Measurements from ENCODE around the gene USP12. TPM values are rescaled to one million over a fixed set of nuclear protein-coding genes. Genes with fewer than 3 reads are reported as not detected.

Gene USP12
- total RNA-seq, 1 experiment from 2014 or later = 26.1 TPM

DNA sequence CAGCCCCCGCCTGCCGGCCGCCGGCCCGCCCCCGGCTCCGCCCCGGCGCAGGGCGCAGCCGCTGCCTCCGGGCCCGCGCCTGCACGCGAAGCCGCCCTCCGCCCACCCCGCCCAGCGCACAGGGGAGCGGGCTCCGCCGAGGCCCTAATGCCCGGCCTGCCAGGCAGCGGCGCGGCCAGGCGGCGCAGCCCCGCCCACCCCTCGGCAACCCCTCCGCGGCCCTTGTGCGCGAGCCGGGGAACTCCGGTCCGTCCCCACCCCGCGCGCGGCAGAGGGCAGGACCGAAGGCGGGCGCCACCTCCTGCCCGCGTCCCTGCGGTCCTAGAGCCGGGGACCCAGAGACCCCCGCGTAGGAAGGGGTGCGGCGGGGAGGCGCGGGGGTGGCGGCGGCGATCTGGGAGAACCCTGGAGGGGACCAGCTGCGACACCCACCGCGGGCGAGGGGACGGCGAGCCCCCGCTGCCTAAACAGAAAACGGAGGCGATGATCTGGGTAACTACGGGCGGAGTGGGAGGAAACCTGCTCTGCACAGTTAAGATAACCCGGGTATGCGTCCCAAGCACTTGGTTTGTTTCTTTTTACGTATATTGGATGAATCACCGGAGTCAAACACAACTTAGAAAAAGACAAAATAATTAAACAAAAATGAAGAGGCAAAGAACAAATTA, 350 bp upstream of the USP12 start (continued):
- TF ChIP-seq, protein P1, sequence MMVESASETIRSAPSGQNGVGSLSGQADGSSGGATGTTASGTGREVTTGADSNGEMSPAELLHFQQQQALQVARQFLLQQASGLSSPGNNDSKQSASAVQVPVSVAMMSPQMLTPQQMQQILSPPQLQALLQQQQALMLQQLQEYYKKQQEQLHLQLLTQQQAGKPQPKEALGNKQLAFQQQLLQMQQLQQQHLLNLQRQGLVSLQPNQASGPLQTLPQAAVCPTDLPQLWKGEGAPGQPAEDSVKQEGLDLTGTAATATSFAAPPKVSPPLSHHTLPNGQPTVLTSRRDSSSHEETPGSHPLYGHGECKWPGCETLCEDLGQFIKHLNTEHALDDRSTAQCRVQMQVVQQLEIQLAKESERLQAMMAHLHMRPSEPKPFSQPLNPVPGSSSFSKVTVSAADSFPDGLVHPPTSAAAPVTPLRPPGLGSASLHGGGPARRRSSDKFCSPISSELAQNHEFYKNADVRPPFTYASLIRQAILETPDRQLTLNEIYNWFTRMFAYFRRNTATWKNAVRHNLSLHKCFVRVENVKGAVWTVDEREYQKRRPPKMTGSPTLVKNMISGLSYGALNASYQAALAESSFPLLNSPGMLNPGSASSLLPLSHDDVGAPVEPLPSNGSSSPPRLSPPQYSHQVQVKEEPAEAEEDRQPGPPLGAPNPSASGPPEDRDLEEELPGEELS (CRISPR knock-in tag; IDR thresholded peaks at IDR 0.05) = peak; percentile 67; the same call in 1 of the 2 replicates
- TF ChIP-seq SP1 (CRISPR knock-in tag; conservative IDR thresholded peaks at IDR 0.05) = peak; percentile 96
- TF ChIP-seq TEAD1 (CRISPR knock-in tag; IDR thresholded peaks at IDR 0.05) = 0 out of 2 replicates have a peak, but pooled peaks have one; percentile 33
- TF ChIP-seq MXD4 (CRISPR knock-in tag; IDR thresholded peaks at IDR 0.05; ENCODE audit: borderline replicate concordance) = no peak

DNA sequence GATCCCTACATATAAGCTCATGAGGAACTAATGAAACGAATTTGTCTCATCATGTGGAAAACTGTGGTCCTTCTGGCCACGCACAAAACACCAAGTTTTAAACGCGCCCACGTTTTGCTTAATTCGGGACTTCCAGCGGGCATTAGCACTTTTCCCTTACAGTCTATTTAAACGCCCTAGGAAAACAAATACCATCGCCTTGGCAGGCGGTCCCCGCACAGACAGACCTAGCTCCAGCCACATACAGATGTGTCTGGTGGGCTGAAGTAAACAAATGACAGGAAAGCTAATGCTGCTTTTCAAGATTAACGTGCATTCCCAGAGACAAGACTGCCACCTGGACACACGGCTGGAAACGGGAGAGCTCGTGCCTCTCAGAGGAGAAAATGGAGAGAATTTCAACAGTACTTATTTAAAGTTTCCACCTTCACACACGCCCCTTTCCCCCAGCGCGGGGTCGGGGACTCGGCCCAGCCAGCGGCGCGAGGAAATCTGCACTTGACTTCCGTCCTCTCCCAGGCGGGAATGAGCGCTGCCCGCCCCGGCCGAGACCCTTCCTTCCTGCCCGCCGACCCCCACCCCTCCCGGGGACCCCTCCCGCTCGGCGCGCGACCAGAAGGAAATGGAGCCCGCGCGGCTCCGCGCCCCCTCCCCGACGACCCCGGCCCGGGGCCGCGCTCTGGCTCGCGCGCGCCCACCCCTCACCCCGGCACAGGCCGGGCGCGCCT, 931 bp downstream of the USP12 start:
- Mint-ChIP-seq H3K4me3 (peak overlapping the region; percentile 97), H3K27me3 (ENCODE audit: low read depth) (no peaks in the 10 kb centered on the region), H3K4me1 (peaks cover 52% of the 10 kb centered on the region), H3K9me3 (no peaks in the 10 kb centered on the region), H3K27ac (peak overlapping the region; percentile 100), H3K36me3 (no peaks in the 10 kb centered on the region)
- DNase-seq (ENCODE audit: low spot score) (peak; percentile 75), ATAC-seq (peak; percentile 28)
- ChIA-PET CTCF (interaction anchor here (0.6 to 1.3 kb wide), 2 partner anchors 26 to 185 kb away, joined by 4 to 6 read pairs; no protein-coding TSS in a partner anchor), POLR2A (no interaction called here)
- TF ChIP-seq, protein P2, sequence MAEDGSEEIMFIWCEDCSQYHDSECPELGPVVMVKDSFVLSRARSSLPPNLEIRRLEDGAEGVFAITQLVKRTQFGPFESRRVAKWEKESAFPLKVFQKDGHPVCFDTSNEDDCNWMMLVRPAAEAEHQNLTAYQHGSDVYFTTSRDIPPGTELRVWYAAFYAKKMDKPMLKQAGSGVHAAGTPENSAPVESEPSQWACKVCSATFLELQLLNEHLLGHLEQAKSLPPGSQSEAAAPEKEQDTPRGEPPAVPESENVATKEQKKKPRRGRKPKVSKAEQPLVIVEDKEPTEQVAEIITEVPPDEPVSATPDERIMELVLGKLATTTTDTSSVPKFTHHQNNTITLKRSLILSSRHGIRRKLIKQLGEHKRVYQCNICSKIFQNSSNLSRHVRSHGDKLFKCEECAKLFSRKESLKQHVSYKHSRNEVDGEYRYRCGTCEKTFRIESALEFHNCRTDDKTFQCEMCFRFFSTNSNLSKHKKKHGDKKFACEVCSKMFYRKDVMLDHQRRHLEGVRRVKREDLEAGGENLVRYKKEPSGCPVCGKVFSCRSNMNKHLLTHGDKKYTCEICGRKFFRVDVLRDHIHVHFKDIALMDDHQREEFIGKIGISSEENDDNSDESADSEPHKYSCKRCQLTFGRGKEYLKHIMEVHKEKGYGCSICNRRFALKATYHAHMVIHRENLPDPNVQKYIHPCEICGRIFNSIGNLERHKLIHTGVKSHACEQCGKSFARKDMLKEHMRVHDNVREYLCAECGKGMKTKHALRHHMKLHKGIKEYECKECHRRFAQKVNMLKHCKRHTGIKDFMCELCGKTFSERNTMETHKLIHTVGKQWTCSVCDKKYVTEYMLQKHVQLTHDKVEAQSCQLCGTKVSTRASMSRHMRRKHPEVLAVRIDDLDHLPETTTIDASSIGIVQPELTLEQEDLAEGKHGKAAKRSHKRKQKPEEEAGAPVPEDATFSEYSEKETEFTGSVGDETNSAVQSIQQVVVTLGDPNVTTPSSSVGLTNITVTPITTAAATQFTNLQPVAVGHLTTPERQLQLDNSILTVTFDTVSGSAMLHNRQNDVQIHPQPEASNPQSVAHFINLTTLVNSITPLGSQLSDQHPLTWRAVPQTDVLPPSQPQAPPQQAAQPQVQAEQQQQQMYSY (CRISPR knock-in tag; IDR thresholded peaks at IDR 0.05) = no peak
- TF ChIP-seq HMGA2 (CRISPR knock-in tag; IDR thresholded peaks at IDR 0.05) (no peak), ETV6 (CRISPR knock-in tag; IDR thresholded peaks at IDR 0.05) (0 out of 2 replicates have a peak, but pooled peaks have one; percentile 10), SOX15 (CRISPR knock-in tag; IDR thresholded peaks at IDR 0.05) (no peak), JAZF1 (CRISPR knock-in tag; IDR thresholded peaks at IDR 0.05) (no peak)
- TF ChIP-seq, protein P3, sequence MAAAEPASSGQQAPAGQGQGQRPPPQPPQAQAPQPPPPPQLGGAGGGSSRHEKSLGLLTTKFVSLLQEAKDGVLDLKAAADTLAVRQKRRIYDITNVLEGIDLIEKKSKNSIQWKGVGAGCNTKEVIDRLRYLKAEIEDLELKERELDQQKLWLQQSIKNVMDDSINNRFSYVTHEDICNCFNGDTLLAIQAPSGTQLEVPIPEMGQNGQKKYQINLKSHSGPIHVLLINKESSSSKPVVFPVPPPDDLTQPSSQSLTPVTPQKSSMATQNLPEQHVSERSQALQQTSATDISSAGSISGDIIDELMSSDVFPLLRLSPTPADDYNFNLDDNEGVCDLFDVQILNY (CRISPR knock-in tag; IDR thresholded peaks at IDR 0.05) = 0 out of 2 replicates have a peak, but pooled peaks have one; percentile 36
- TF ChIP-seq, protein P4, sequence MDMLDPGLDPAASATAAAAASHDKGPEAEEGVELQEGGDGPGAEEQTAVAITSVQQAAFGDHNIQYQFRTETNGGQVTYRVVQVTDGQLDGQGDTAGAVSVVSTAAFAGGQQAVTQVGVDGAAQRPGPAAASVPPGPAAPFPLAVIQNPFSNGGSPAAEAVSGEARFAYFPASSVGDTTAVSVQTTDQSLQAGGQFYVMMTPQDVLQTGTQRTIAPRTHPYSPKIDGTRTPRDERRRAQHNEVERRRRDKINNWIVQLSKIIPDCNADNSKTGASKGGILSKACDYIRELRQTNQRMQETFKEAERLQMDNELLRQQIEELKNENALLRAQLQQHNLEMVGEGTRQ (CRISPR knock-in tag; IDR thresholded peaks at IDR 0.05) = 0 out of 2 replicates have a peak, but pooled peaks have one; percentile 5
- TF ChIP-seq, protein P5, sequence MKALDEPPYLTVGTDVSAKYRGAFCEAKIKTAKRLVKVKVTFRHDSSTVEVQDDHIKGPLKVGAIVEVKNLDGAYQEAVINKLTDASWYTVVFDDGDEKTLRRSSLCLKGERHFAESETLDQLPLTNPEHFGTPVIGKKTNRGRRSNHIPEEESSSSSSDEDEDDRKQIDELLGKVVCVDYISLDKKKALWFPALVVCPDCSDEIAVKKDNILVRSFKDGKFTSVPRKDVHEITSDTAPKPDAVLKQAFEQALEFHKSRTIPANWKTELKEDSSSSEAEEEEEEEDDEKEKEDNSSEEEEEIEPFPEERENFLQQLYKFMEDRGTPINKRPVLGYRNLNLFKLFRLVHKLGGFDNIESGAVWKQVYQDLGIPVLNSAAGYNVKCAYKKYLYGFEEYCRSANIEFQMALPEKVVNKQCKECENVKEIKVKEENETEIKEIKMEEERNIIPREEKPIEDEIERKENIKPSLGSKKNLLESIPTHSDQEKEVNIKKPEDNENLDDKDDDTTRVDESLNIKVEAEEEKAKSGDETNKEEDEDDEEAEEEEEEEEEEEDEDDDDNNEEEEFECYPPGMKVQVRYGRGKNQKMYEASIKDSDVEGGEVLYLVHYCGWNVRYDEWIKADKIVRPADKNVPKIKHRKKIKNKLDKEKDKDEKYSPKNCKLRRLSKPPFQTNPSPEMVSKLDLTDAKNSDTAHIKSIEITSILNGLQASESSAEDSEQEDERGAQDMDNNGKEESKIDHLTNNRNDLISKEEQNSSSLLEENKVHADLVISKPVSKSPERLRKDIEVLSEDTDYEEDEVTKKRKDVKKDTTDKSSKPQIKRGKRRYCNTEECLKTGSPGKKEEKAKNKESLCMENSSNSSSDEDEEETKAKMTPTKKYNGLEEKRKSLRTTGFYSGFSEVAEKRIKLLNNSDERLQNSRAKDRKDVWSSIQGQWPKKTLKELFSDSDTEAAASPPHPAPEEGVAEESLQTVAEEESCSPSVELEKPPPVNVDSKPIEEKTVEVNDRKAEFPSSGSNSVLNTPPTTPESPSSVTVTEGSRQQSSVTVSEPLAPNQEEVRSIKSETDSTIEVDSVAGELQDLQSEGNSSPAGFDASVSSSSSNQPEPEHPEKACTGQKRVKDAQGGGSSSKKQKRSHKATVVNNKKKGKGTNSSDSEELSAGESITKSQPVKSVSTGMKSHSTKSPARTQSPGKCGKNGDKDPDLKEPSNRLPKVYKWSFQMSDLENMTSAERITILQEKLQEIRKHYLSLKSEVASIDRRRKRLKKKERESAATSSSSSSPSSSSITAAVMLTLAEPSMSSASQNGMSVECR (CRISPR knock-in tag; IDR thresholded peaks at IDR 0.05; ENCODE audit: borderline replicate concordance) = no peak
